GM23248 (cell line): Measurements from ENCODE around the gene BCAS4.

Experiments
- EZH2 ChIP-seq: fragments of 200-600 bp; sonication (generic); IDR thresholded peaks from 2 replicates; pipeline ENCODE4 v1.6.1; 2018; ENCODE audit warnings: antibody characterized with exemption, mild to moderate bottlenecking; ENCODE audit not compliant: insufficient read depth, poor library complexity, severe bottlenecking
- EZH2phosphoT487 ChIP-seq: fragments of 200-600 bp; sonication (generic); IDR thresholded peaks from 2 replicates; pipeline ENCODE4 v1.6.1; 2018; ENCODE audit warnings: antibody characterized with exemption, moderate library complexity, mild to moderate bottlenecking, low read depth; ENCODE audit not compliant: insufficient read depth

DNA sequence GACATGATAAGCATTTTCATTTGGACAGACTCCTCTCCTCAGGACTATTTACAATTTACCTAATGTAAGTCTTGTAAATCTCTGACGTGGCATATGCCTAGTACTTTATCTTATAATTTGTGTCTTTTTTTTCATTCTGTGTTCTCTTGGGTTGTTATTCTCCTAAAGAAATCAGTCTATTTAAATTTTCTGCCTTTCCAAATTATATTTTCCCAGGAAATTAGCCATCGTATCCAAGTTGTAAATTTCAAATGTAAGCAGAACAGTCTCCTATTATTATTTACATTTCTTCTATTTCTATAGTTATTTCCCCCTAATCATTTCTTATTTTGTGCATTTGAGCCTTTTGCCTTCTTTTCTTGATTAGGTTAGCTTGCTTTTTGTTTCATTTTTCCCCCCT, 17.5 kb upstream of the BCAS4 start:
- no peak for TF ChIP-seq EZH2
- no peak for TF ChIP-seq EZH2phosphoT487
